ENCODE measurements around the gene CDV3. TPM values are rescaled to one million over a fixed set of nuclear protein-coding genes. Genes with fewer than 3 reads are reported as not detected.

Gene CDV3
- total RNA-seq, 1 experiment from 2014 or later = 173 TPM

DNA sequence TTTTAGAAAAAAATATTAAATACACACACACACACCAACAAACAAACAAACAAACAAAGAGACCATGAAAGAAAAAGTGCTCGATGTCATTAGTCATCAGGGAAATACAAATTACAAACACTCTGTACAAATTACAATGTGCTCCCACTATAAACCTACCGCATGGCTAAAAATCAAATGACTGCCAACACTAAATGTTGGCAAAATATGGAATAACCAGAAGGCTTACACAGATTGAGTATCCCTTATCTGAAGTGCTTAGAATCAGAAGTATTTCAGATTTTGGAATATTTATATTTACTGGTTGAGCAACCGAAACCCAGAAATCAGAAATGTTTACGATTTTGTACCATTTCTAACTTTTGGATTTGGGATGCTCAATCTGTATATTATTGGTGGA, 33.4 kb downstream of the CDV3 start:
- no peaks in the 10 kb centered on the region for H3K79me2 ChIP-seq (ENCODE audit: insufficient read depth, low read length)
- H2AK5ac ChIP-seq (ENCODE audit: insufficient read length, low read length) = no peak overlapping the region
- no peak overlapping the region for H3K14ac ChIP-seq (ENCODE audit: insufficient read depth, low read length)
- H3K4me2 ChIP-seq (ENCODE audit: insufficient read depth, insufficient read length, low read length) = no peak overlapping the region
- peaks cover 17 to 56% (median 52%) of the 10 kb centered on the region in 3 experiments; a peak in 6 of 7 replicates for H3K36me3 Mint-ChIP-seq (ENCODE audit: insufficient read depth in 1 of 3, low read depth in 3 of 3)
- no peak overlapping the region for H3K27ac ChIP-seq (ENCODE audit: insufficient read length, low read depth, low read length)
- H2BK12ac ChIP-seq (ENCODE audit: insufficient read length, low read depth, low read length) = no peak overlapping the region
- H3K23ac ChIP-seq (ENCODE audit: insufficient read length, low read depth, low read length) = no peak overlapping the region
- WGBS (ENCODE audit: extremely low coverage, insufficient read length, low lambda C conversion rate) = no CpG with 5 or more reads among the region's 4 CpGs
- no peak overlapping the region for H3K4me3 Mint-ChIP-seq
- H4K8ac ChIP-seq (replicated peaks; ENCODE audit: insufficient read length, low read depth, low read length) = no peak overlapping the region
- H3K9me3 Mint-ChIP-seq = no peaks in the 10 kb centered on the region
- no peak overlapping the region for H2BK20ac ChIP-seq (ENCODE audit: low read depth, low read length, poor library complexity, severe bottlenecking)
- H3K4ac ChIP-seq (ENCODE audit: low read depth, low read length) = no peak overlapping the region
- no peak overlapping the region for H3K27ac Mint-ChIP-seq
- H3K9me3 ChIP-seq (ENCODE audit: control insufficient read depth, low read depth, low read length) = no peaks in the 10 kb centered on the region
- no peak for TF ChIP-seq CTCF (conservative IDR thresholded peaks at IDR 0.05)
- H3K4me1 Mint-ChIP-seq = no peaks in the 10 kb centered on the region
- H2BK15ac ChIP-seq (ENCODE audit: low read depth, low read length) = no peak overlapping the region
- no peaks in the 10 kb centered on the region for H3K23me2 ChIP-seq (ENCODE audit: insufficient read length, low read depth, low read length, poor library complexity, severe bottlenecking)
- no peak overlapping the region for H3T11ph ChIP-seq (ENCODE audit: low read length)
- H3K56ac ChIP-seq (ENCODE audit: insufficient read length, low read depth, low read length) = no peak overlapping the region
- H3K9ac ChIP-seq (ENCODE audit: extremely low read depth, insufficient read length, low read length) = no peak overlapping the region
- no peaks in the 10 kb centered on the region for H3K79me1 ChIP-seq (ENCODE audit: insufficient read depth, low read depth, low read length, poor library complexity, severe bottlenecking)
- H2BK120ac ChIP-seq (ENCODE audit: low read depth, low read length, poor library complexity, severe bottlenecking) = no peak overlapping the region
- no peaks in the 10 kb centered on the region for H4K20me1 ChIP-seq (ENCODE audit: control insufficient read depth, insufficient read depth, insufficient read length)
- no peak for DNase-seq
- no peak overlapping the region for H3K18ac ChIP-seq (ENCODE audit: insufficient read length, low read depth, low read length)
- no peaks in the 10 kb centered on the region for H3K27me3 ChIP-seq (ENCODE audit: insufficient read depth, low read length)
- no peak overlapping the region for H4K91ac ChIP-seq (ENCODE audit: insufficient read length, low read depth, low read length)
- H2AFZ ChIP-seq (ENCODE audit: low read length) = no peak overlapping the region
- no peaks in the 10 kb centered on the region for H3K27me3 Mint-ChIP-seq (ENCODE audit: low read depth)
- H3K4me1 ChIP-seq (ENCODE audit: insufficient read depth, low read length) = no peaks in the 10 kb centered on the region
- H2BK5ac ChIP-seq (ENCODE audit: insufficient read length, low read length) = no peak overlapping the region
- no peak overlapping the region for H4K5ac ChIP-seq (ENCODE audit: insufficient read length, low read depth, low read length)

All from H9 (cell line).